GM18505 (cell line): ENCODE data around the gene MGST2.
A peak's percentile ranks its signal among the peaks of the same experiment; 100 is the strongest.
"Not testable (repeated sequence)": the region's sequence is repeated elsewhere in the genome, so short reads cannot be mapped to it uniquely, and the experiment has no call there.

Experiments
- ATAC-seq: cut with Tn5 transposase; IDR thresholded peaks from one replicate; pipeline ENCODE4 v1.9.1; 2021; ENCODE audit not compliant: unreplicated experiment
- POLR2A ChIP-seq: IDR thresholded peaks from 4 replicates; pipeline ENCODE4 v1.6.1; 2011; ENCODE audit warnings: borderline replicate concordance; ENCODE audit not compliant: insufficient read depth, insufficient read length; ENCODE audit errors: extremely low read depth

The MGST2 gene

GRCh38 chr4:139665690-139666529, at the start of gene MGST2:
Gene MGST2, plus strand, starts transcription at chr4:139665819. Its CDS starts 201 bp downstream, at chr4:139666020.
- TF ChIP-seq POLR2A = peak; percentile 58
- peak; percentile 86 for ATAC-seq

GRCh38 chr4:139617702-139618490, 47.7 kb upstream of the MGST2 start:
- ATAC-seq = no peak
- TF ChIP-seq POLR2A = no peak

- no peak for TF ChIP-seq POLR2A
These were observed 46.0 kb upstream of the MGST2 start for GRCh38 chr4:139619644-139620043.

GRCh38 chr4:139622901-139623381, 42.7 kb upstream of the MGST2 start:
- TF ChIP-seq POLR2A = no peak
- ATAC-seq = no peak

More at GRCh38 chr4:139619644-139620043, 46.0 kb upstream of the MGST2 start:
- peak; percentile 68 for ATAC-seq

GRCh38 chr4:139624441-139625092, 41.1 kb upstream of the MGST2 start:
- no peak for ATAC-seq

GRCh38 chr4:139625093-139625455, 40.5 kb upstream of the MGST2 start:
- no peak for ATAC-seq
- no peak for TF ChIP-seq POLR2A

More at GRCh38 chr4:139624441-139625092, 41.1 kb upstream of the MGST2 start:
- TF ChIP-seq POLR2A = no peak

GRCh38 chr4:139625482-139625881, 40.1 kb upstream of the MGST2 start:
- no peak for ATAC-seq
- TF ChIP-seq POLR2A = no peak

GRCh38 chr4:139628184-139629012, 37.2 kb upstream of the MGST2 start:
- ATAC-seq = no peak
- TF ChIP-seq POLR2A = no peak

- no peak for ATAC-seq
- no peak for TF ChIP-seq POLR2A
These were observed 36.0 kb upstream of the MGST2 start for GRCh38 chr4:139629436-139630125.

GRCh38 chr4:139630126-139630495, 35.5 kb upstream of the MGST2 start:
- no peak for ATAC-seq
- no peak for TF ChIP-seq POLR2A

- ATAC-seq = no peak
- no peak for TF ChIP-seq POLR2A
These were observed 34.6 kb upstream of the MGST2 start for GRCh38 chr4:139630991-139631390.

- TF ChIP-seq POLR2A = no peak
These were observed 33.8 kb upstream of the MGST2 start for GRCh38 chr4:139631791-139632190.

GRCh38 chr4:139632739-139633138, 32.9 kb upstream of the MGST2 start:
- not testable (repeated sequence) for ATAC-seq

More at GRCh38 chr4:139631791-139632190, 33.8 kb upstream of the MGST2 start:
- no peak for ATAC-seq
